Activated naive CD4-positive, alpha-beta T cell treated with anti-CD3 and anti-CD28 coated beads, Interleukin-2, amount 50 U/mL, for 16 hours (primary cell): ENCODE measurements around the gene TTLL4.

ENCODE experiments used
- DNase-seq: peaks from one replicate; pipeline ENCODE4 v3.0.0-alpha.2; 2020

Gene TTLL4

DNA sequence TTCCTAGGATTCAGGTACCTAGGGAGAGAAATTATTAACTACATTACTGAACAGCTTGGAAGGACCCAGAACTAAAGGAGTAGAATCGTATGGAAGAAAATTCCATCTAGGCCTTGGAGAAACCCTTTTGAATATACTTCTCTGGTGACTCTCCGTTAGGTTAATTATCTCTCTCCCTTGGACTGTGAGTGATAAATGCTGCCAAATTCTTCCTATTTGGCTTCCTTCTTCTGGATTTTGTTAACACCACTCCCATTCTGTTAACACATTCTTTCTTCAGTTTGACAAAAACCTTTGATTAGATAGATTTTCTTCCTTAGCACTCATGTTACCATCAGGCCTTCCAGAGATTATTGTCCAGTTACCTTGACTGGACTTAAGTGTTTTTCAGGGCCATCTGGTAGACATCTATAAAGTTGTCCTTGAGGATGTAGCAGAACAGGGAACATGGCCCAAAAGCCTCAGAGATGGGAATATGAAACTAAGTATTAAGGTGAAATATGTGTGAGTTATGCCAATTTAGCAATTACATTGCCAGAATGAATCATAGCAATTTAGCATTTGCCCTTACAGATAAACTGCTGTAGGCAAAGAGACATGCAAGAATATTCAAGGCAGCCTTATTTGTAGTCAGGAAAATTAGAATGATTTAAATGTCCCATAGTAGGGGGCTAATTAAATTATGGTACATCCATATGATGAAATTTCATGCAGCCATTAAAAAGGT is 78.1 kb downstream of the TTLL4 start:
- no peak for DNase-seq

DNA sequence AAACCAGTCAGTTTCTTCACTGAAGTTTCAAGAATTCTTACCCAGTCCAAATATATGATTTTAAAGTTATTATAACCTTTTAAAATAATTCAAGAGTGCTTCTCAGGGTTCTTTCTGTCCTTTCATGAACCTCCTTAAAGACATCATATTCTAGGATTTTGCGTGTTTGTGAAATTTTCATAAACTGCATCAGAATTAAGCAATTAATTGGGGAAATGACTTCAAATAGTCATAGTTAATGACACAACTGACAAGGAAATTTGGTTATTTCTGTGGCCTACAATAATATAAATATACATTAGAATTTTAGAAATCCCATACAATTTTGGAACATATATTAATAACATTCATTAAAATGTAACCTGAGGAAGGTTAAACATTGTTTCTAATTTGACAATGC is 81.8 kb downstream of the TTLL4 start:
- no peak for DNase-seq

DNA sequence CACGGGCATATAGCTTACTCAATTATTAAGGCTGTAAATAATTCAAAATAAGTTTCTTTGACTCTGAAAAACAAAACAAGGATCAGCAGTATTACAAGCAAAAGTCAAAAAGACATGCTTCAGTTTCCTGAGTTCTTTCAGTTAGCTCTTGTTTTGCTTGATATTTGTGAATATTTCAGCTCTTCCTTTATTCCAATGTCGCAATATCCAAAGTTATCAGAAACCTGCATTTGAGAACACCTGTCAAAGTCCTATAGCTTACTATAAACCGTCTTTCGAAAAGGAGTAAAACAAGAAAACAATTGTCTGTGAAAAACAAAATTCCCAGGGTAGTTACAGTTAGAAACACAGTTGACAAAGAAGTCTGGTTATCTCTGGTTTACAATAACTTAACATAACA is 86.1 kb downstream of the TTLL4 start:
- DNase-seq: no peak

DNA sequence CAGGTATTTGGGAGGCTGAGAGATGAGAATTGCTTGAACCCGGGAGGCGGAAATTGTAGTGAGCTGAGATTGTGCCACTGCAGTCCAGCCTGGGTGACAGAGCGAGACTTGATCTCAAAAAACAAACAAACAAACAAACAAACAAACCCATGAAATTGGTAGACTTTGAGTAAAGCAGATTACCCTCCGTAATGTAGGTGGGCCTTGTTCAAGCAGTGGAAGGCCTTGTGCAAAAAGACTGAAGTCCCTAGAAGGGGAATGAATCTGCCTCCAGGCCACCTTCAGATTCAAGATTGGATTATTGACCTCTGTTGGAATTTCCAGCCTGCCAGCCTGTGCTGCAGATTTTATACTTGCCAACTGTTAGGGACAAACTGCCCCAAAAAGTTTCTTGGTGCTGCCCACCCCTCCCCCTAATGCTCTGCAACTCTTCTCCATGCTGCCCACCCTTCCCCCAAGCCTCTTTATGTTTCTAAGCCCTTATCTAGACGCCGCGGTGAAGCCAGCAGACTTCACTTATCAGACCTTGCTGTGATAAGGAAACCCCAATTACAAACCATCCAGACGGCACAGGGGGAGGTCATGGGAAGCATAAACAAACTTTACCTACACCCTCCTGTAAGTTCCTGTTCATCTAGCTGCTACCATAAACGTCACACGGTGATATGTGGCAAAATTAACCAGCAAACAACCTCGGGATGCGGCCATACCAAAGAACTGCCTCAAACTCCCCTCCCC is 88.3 kb downstream of the TTLL4 start:
- no peak for DNase-seq

DNA sequence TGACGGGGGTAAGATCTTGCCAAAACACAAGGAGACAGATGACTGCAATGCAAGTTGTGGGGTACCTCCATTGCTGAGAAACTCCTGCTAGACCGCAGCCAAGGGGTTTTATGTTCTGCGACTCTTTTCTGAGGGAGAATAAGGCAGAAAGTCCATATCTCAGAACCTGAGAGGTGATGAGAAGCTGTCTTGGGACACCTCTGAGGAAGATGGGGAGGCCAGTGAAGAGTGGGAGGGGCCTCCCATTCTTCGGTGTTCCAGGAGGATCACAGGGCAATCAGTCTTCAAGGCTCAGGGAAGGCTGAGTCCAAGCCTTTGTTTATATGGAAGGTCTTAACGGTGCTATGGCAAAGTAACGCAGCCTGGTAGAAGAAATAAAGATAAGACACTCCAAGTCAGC is 89.4 kb downstream of the TTLL4 start:
- no peak for DNase-seq

DNA sequence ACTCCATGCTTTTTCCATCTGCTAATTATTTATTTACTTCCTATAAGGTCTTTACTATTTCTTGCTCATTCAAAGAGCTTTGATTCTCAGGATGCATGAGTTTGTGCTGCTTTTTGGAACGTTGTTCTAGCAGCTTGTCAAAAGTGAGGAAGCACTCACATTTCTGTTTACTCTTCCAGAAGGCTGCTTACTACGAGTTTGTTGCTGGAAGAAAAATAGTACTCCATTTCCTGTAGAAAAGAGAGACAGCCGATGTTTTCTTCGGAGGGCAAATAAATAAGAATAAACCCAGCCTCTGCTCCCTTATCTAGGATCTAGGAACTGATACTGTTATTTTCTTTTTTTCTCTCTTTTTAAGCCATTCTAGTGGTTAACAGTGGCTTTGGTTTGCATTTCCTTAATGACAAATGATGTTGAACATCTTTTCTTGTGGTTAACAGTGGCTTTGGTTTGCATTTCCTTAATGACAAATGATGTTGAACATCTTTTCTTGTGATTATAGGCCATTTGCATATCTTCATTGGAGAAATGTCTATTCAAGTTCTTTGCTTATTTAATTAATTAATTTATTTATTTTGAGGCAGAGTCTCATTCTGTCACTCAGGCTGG is 91.9 kb downstream of the TTLL4 start:
- no peak for DNase-seq

DNA sequence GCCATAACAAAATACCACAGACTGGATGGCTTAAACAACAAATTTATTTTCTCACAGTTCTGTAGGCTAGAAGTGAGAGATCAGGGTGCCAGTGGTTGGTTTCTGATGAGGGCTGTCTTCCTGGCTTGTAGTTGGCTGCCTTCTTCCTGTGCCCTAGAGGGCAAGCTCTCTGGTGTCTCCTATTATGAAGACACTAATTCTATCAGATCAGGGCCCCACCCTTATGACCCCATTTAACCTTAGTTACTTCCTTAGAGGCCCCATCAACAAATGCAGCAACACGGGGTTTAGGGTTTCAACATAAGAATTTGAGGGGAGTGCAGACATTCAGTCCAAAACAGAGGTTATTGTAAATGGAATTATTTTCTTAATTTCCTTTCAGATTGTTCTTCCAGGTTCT is 94.2 kb downstream of the TTLL4 start:
- no peak for DNase-seq
